ENCODE results near the gene SACM1L.

The SACM1L gene

GRCh38 chr3:45786801-45787495 is 97.8 kb downstream of the SACM1L start:
- no peak for DNase-seq (ENCODE audit: low spot score)

GRCh38 chr3:45787551-45787950 is 98.4 kb downstream of the SACM1L start:
- no peak for DNase-seq (ENCODE audit: low spot score)

- DNase-seq (ENCODE audit: low spot score) = no peak
Measured at GRCh38 chr3:45789235-45789812, 100.1 kb downstream of the SACM1L start.

- DNase-seq (ENCODE audit: low spot score) = no peak
Measured at GRCh38 chr3:45790596-45790995, 101.4 kb downstream of the SACM1L start.

GRCh38 chr3:45792036-45792435 is 102.8 kb downstream of the SACM1L start:
- no peak for DNase-seq (ENCODE audit: low spot score)

- no peak for DNase-seq (ENCODE audit: low spot score)
Measured at GRCh38 chr3:45792516-45793172, 103.4 kb downstream of the SACM1L start.

GRCh38 chr3:45793482-45794176 is 104.4 kb downstream of the SACM1L start:
- no peak for DNase-seq (ENCODE audit: low spot score)

- DNase-seq (ENCODE audit: low spot score) = no peak
Measured at GRCh38 chr3:45794177-45794560, 105.0 kb downstream of the SACM1L start.

GRCh38 chr3:45794660-45795059 is 105.5 kb downstream of the SACM1L start:
- DNase-seq (ENCODE audit: low spot score) = no peak
